Neural progenitor cell (in vitro differentiated cells): ENCODE results near the gene TMEM131L. TPM values are rescaled to one million over a fixed set of nuclear protein-coding genes. Genes with fewer than 3 reads are reported as not detected.

ENCODE experiments used
- DNase-seq: peaks from one replicate; pipeline ENCODE4 v3.0.0-alpha.2; 2016; ENCODE audit warnings: low spot score
- H2AFZ ChIP-seq: fragments of 200-600 bp; sonication (generic); replicated peaks from 2 replicates; pipeline ENCODE4 v1.6.1; 2016; ENCODE audit warnings: antibody characterized with exemption
- H3F3A ChIP-seq: fragments of 200-600 bp; sonication (generic); 2 replicates; pipeline ENCODE4 v1.6.1; 2016; ENCODE audit warnings: antibody characterized with exemption, low read depth
- H3K27ac ChIP-seq: fragments of 200-600 bp; sonication (generic); 2 replicates; pipeline ENCODE4 v1.5.1; 2016; ENCODE audit warnings: mild to moderate bottlenecking
- H3K27me3 ChIP-seq: fragments of 200-600 bp; sonication (generic); 2 replicates; pipeline ENCODE4 v1.6.1; 2016; ENCODE audit warnings: mild to moderate bottlenecking, moderate library complexity
- H3K36me3 ChIP-seq: fragments of 200-600 bp; sonication (generic); 2 replicates; pipeline ENCODE4 v1.5.1; 2016
- H3K4me1 ChIP-seq: fragments of 200-600 bp; sonication (generic); 2 replicates; pipeline ENCODE4 v1.6.1; 2016; ENCODE audit warnings: mixed run types
- H3K4me2 ChIP-seq: fragments of 200-600 bp; sonication (generic); 2 replicates; pipeline ENCODE4 v1.6.1; 2016
- H3K4me3 ChIP-seq: fragments of 200-600 bp; sonication (generic); 2 replicates; pipeline ENCODE4 v1.5.1; 2016
- H3K79me2 ChIP-seq: fragments of 200-600 bp; sonication (generic); 2 replicates; pipeline ENCODE4 v1.6.1; 2016; ENCODE audit warnings: low read depth
- H3K9ac ChIP-seq: fragments of 200-600 bp; sonication (generic); 2 replicates; pipeline ENCODE4 v1.6.1; 2016
- H3K9me3 ChIP-seq: fragments of 200-600 bp; sonication (generic); 2 replicates; pipeline ENCODE4 v1.5.1; 2016; ENCODE audit warnings: low read depth
- H4K20me1 ChIP-seq: fragments of 200-600 bp; sonication (generic); 2 replicates; pipeline ENCODE4 v1.6.1; 2016; ENCODE audit warnings: low read depth
- H3K27ac Mint-ChIP-seq: 3 replicates; pipeline ENCODE4 v1.8.0; 2021; ENCODE audit warnings: mixed read lengths
- H3K27me3 Mint-ChIP-seq: 2 replicates; pipeline ENCODE4 v1.8.0; 2022; ENCODE audit warnings: low read depth, mild to moderate bottlenecking, inconsistent platforms, moderate library complexity, mixed read lengths; ENCODE audit not compliant: insufficient read depth
- H3K36me3 Mint-ChIP-seq: 3 replicates; pipeline ENCODE4 v1.8.0; 2021; ENCODE audit warnings: mixed read lengths
- H3K4me1 Mint-ChIP-seq: 3 replicates; pipeline ENCODE4 v1.8.0; 2021; ENCODE audit warnings: mixed read lengths
- H3K4me3 Mint-ChIP-seq: 3 replicates; pipeline ENCODE4 v1.8.0; 2021; ENCODE audit warnings: mild to moderate bottlenecking, moderate library complexity, mixed read lengths
- H3K9me3 Mint-ChIP-seq: 3 replicates; pipeline ENCODE4 v1.8.0; 2020; ENCODE audit warnings: mixed read lengths
- EZH2 ChIP-seq: fragments of 200-600 bp; sonication (generic); IDR thresholded peaks from 2 replicates; pipeline ENCODE4 v1.6.1; 2017; ENCODE audit warnings: antibody characterized with exemption, mild to moderate bottlenecking, moderate library complexity
- EZH2phosphoT487 ChIP-seq: fragments of 200-600 bp; sonication (generic); IDR thresholded peaks from 2 replicates; pipeline ENCODE4 v1.6.1; 2017; ENCODE audit warnings: antibody characterized with exemption
- total RNA-seq: library from RNA; depleted of rRNA; stranded (reverse); fragments of >200 nt; gene quantifications from 2 replicates; pipeline ENCODE4 v1.2.3, GENCODE V29; 2015; ENCODE audit warnings: low replicate concordance
- TF ChIP-seq, protein P1 (sequence below): fragments of 200-600 bp; sonication (generic); IDR thresholded peaks from 2 replicates; pipeline ENCODE4 v1.5.1; 2017; ENCODE audit warnings: antibody characterized with exemption, mild to moderate bottlenecking

Gene TMEM131L
- total RNA-seq, 1 donor from 2014 or later, result 14.8 TPM

DNA sequence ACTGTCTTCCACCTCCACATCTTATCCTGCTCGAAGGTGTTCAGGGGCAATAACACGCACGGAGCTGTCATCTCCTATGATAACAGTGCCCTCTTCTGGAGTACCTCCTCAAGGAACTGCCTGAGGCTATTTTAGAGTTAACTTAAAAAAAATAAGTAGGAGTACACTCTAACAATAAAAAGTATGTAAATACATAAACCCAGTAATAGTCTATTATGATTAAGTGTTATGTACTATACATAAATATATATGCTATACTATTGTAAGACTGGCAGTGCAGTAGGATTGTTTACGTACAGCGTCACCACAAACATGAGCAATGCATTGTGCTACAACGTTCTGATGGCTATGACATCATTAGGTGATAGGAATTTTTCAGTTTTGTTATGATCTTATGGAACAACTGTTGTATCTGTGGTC is 183.4 kb downstream of the TMEM131L start:
- Mint-ChIP-seq H3K27ac (no peak overlapping the region), H3K27me3 (no peaks in the 10 kb centered on the region), H3K4me1 (peaks cover 10% of the 10 kb centered on the region), H3K4me3 (no peak overlapping the region), H3K9me3 (peaks cover 3% of the 10 kb centered on the region), H3K36me3 (no peaks in the 10 kb centered on the region)
- no peak overlapping the region for H2AFZ ChIP-seq
- peak; percentile 67 for DNase-seq
- no peaks in the 10 kb centered on the region for H3K36me3 ChIP-seq
- no peak overlapping the region for H3K27ac ChIP-seq
- H3K9ac ChIP-seq, result no peak overlapping the region
- H3K79me2 ChIP-seq, result no peaks in the 10 kb centered on the region
- no peaks in the 10 kb centered on the region for H3K27me3 ChIP-seq
- TF ChIP-seq EZH2 (no peak), EZH2phosphoT487 (no peak)
- TF ChIP-seq, protein P1, sequence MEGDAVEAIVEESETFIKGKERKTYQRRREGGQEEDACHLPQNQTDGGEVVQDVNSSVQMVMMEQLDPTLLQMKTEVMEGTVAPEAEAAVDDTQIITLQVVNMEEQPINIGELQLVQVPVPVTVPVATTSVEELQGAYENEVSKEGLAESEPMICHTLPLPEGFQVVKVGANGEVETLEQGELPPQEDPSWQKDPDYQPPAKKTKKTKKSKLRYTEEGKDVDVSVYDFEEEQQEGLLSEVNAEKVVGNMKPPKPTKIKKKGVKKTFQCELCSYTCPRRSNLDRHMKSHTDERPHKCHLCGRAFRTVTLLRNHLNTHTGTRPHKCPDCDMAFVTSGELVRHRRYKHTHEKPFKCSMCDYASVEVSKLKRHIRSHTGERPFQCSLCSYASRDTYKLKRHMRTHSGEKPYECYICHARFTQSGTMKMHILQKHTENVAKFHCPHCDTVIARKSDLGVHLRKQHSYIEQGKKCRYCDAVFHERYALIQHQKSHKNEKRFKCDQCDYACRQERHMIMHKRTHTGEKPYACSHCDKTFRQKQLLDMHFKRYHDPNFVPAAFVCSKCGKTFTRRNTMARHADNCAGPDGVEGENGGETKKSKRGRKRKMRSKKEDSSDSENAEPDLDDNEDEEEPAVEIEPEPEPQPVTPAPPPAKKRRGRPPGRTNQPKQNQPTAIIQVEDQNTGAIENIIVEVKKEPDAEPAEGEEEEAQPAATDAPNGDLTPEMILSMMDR, result peak; percentile 67
- H4K20me1 ChIP-seq, result no peaks in the 10 kb centered on the region
- H3K4me2 ChIP-seq, result no peak overlapping the region
- peaks cover 7% of the 10 kb centered on the region for H3F3A ChIP-seq
- peaks cover 4% of the 10 kb centered on the region for H3K4me1 ChIP-seq
- no peak overlapping the region for H3K4me3 ChIP-seq
- H3K9me3 ChIP-seq, result no peaks in the 10 kb centered on the region

DNA sequence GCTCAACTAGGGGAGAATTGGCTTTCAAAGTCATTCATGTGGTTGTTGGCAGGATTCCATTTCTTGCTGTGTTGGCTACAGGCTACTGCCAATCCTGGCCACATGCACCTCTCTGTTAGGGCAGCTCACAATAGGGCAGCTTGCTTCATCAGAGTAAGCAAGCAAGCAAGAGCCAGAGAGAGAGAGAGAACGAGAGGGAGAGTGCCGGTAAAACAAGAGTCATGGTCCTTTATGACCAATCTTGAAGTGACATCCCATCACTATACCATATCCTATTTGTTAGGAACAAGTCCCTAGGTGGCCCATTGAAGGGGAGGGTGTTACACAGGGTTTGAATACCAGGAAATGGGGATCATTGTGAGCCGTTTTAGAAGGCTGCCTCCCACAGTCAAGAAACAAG is 185.0 kb downstream of the TMEM131L start:
- Histone ChIP-seq H3K4me3 (no peak overlapping the region), H2AFZ (peak overlapping the region; percentile 44), H3K9ac (no peak overlapping the region), H3K36me3 (no peaks in the 10 kb centered on the region), H3K4me1 (peaks cover 4% of the 10 kb centered on the region), H3K79me2 (no peaks in the 10 kb centered on the region), H3K27ac (no peak overlapping the region), H3K27me3 (no peaks in the 10 kb centered on the region), H3K4me2 (no peak overlapping the region), H3F3A (peaks cover 7% of the 10 kb centered on the region), H3K9me3 (no peaks in the 10 kb centered on the region), H4K20me1 (no peaks in the 10 kb centered on the region)
- no peaks in the 10 kb centered on the region for H3K9me3 Mint-ChIP-seq
- H3K4me1 Mint-ChIP-seq, result peaks cover 10% of the 10 kb centered on the region
- H3K27me3 Mint-ChIP-seq, result peaks cover 4% of the 10 kb centered on the region
- TF ChIP-seq, protein P1, result no peak
- no peak for TF ChIP-seq EZH2
- no peak overlapping the region for H3K4me3 Mint-ChIP-seq
- H3K27ac Mint-ChIP-seq, result no peak overlapping the region
- no peaks in the 10 kb centered on the region for H3K36me3 Mint-ChIP-seq
- no peak for DNase-seq

DNA sequence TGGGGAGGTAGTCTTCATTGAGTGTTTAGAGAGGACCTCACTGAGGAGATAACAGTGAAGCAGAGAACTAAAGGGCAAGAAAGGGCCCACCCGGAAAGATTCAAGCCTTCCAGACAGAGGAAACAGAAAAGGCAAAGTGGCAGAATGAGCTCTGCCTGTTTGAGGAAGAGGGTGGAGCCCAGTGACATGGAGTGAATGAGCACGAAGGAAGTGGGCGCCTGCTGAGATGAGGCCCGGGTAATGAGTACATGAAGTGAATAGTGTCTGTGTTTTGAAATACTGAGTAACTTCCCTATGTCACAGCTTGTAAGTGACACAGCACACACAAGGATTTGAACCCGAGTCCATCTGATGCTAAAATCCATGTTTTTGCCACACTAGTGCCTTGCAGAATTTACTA is 185.4 kb downstream of the TMEM131L start:
- Histone ChIP-seq H3K4me1 (peaks cover 4% of the 10 kb centered on the region), H3K36me3 (no peaks in the 10 kb centered on the region), H3K9me3 (no peaks in the 10 kb centered on the region), H3K9ac (no peak overlapping the region), H3K4me2 (no peak overlapping the region), H4K20me1 (no peaks in the 10 kb centered on the region), H3K27ac (no peak overlapping the region), H3F3A (peaks cover 7% of the 10 kb centered on the region), H3K79me2 (no peaks in the 10 kb centered on the region), H3K27me3 (no peaks in the 10 kb centered on the region), H2AFZ (peak overlapping the region; percentile 44), H3K4me3 (no peak overlapping the region)
- H3K4me1 Mint-ChIP-seq, result peaks cover 10% of the 10 kb centered on the region
- peaks cover 6% of the 10 kb centered on the region for H3K27me3 Mint-ChIP-seq
- H3K27ac Mint-ChIP-seq, result no peak overlapping the region
- TF ChIP-seq EZH2 (no peak), EZH2phosphoT487 (no peak)
- TF ChIP-seq, protein P1, result no peak
- H3K36me3 Mint-ChIP-seq, result no peaks in the 10 kb centered on the region
- DNase-seq, result no peak
- no peak overlapping the region for H3K4me3 Mint-ChIP-seq
- H3K9me3 Mint-ChIP-seq, result no peaks in the 10 kb centered on the region
